Peyer's patch (tissue), 4 donors: ENCODE results near the gene PPP1R1B. TPM values are rescaled to one million over a fixed set of nuclear protein-coding genes. Genes with fewer than 3 reads are reported as not detected.

Experiments used
- DNase-seq, 3 donors: peaks; one replicate each; pipeline ENCODE4 v3.0.0-alpha.2; 2017 to 2019
- H3K27ac ChIP-seq, 4 donors: fragments of 200-600 bp; sonication (generic); one replicate each; pipeline ENCODE4 v1.5.1; 2016 to 2019
- H3K27me3 ChIP-seq, 2 donors: fragments of 200-600 bp; sonication (generic); one replicate each; pipeline ENCODE4 v1.5.1; 2019
- H3K36me3 ChIP-seq, 3 donors: fragments of 200-600 bp; sonication (generic); one replicate each; pipeline ENCODE4 v1.5.1; 2016 to 2019
- H3K4me1 ChIP-seq, 4 donors: fragments of 200-600 bp; sonication (generic); one replicate each; pipeline ENCODE4 v1.5.1; 2016 to 2019
- H3K4me3 ChIP-seq, 4 donors: fragments of 200-600 bp; sonication (generic); 1 replicate in 3 of 4; 2 replicates in 1 of 4; pipeline ENCODE4 v1.5.1; 2016 to 2019; ENCODE audit warnings: mild to moderate bottlenecking in 1 of 4
- H3K9me3 ChIP-seq, 4 donors: fragments of 200-600 bp; sonication (generic); one replicate each; pipeline ENCODE4 v1.5.1; 2016 to 2019; ENCODE audit warnings: mild to moderate bottlenecking in 1 of 4
- POLR2A ChIP-seq, 2 donors: fragments of 450-650 bp; IDR thresholded peaks; one replicate each; pipeline ENCODE4 v1.5.1; 2017; ENCODE audit warnings: antibody characterized with exemption in 2 of 2, mild to moderate bottlenecking in 2 of 2, moderate library complexity in 2 of 2
- total RNA-seq, 4 donors: library from RNA; depleted of rRNA; stranded (reverse); fragments of >200 nt; gene quantifications; one replicate each; pipeline ENCODE4 v1.1.0, GENCODE V29; 2016
- TF ChIP-seq, protein P1 (sequence below), 6 experiments: fragments of 450-650 bp in 4 of 6; fragments of 200-600 bp in 2 of 6; sonication (generic) in 1 of 6; IDR thresholded peaks; one replicate each; pipeline ENCODE4 v1.5.1; 2017 to 2019; ENCODE audit warnings: antibody characterized with exemption in 6 of 6, mild to moderate bottlenecking in 3 of 6, moderate library complexity in 1 of 6

Gene PPP1R1B
- total RNA-seq, 4 donors from 2014 or later, result 71.8 to 161 (median 125) TPM

- Histone ChIP-seq H3K4me1 (peaks cover 0 to 30% (median 20%) of the 10 kb centered on the region in 4 donors), H3K27ac (no peak overlapping the region), H3K4me3 (no peak overlapping the region), H3K27me3 (peaks cover 9 to 45% of the 10 kb centered on the region in 2 donors), H3K9me3 (no peaks in the 10 kb centered on the region), H3K36me3 (no peaks in the 10 kb centered on the region)
- DNase-seq, result no peak
- TF ChIP-seq, protein P1, sequence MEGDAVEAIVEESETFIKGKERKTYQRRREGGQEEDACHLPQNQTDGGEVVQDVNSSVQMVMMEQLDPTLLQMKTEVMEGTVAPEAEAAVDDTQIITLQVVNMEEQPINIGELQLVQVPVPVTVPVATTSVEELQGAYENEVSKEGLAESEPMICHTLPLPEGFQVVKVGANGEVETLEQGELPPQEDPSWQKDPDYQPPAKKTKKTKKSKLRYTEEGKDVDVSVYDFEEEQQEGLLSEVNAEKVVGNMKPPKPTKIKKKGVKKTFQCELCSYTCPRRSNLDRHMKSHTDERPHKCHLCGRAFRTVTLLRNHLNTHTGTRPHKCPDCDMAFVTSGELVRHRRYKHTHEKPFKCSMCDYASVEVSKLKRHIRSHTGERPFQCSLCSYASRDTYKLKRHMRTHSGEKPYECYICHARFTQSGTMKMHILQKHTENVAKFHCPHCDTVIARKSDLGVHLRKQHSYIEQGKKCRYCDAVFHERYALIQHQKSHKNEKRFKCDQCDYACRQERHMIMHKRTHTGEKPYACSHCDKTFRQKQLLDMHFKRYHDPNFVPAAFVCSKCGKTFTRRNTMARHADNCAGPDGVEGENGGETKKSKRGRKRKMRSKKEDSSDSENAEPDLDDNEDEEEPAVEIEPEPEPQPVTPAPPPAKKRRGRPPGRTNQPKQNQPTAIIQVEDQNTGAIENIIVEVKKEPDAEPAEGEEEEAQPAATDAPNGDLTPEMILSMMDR (IDR thresholded peaks at IDR 0.05), result no peak
- no peak for TF ChIP-seq POLR2A (IDR thresholded peaks at IDR 0.05)
Observed at GRCh38 chr17:39609416-39610025, 17.2 kb upstream of the PPP1R1B start.

DNA sequence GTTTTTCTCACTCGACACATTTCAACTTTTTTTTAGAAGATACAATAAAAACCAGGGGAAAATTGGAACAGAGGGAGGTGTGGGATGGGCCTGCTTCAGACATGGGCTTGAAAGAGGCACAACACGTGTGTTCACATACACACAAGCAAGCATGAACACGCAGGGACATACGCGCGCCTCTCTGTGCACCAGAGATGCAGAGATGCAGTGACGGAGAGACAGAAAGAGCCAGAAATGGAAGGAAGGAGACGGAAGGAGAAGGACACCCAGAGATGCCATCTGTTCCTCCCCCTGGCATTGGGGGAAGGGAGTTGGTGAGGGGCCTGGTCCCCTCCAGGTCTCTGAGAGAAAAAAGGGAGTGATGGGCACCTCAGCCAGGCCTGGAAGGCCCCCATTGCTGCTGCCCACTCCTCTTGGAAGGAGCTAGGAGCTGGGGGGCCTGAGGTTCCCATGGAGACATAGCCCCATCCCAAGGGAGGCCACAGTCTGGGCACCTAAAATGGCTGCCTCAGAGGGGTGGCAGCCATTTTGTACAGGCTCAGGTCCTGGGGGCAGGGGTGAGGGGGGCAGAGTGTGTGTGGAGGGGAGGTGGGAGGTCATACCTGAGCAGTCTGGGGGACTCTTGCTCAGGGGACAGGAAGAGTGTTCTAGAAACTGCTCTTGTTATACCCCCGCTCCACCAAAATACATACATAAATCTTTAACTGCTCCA is 15.2 kb upstream of the PPP1R1B start:
- Histone ChIP-seq H3K4me1 (peaks cover 0 to 12% (median 8%) of the 10 kb centered on the region in 4 donors), H3K4me3 (no peak overlapping the region), H3K9me3 (no peaks in the 10 kb centered on the region), H3K27ac (no peak overlapping the region), H3K27me3 (peaks cover 9 to 25% of the 10 kb centered on the region in 2 donors), H3K36me3 (no peaks in the 10 kb centered on the region)
- TF ChIP-seq, protein P1 (IDR thresholded peaks at IDR 0.05), result no peak
- DNase-seq, result no peak

GRCh38 chr17:39612291-39612894 is 14.4 kb upstream of the PPP1R1B start:
- Histone ChIP-seq H3K4me3 (no peak overlapping the region), H3K27ac (no peak overlapping the region), H3K4me1 (peaks cover 0 to 3% (median 2%) of the 10 kb centered on the region in 4 donors), H3K36me3 (no peaks in the 10 kb centered on the region), H3K9me3 (no peaks in the 10 kb centered on the region), H3K27me3 (peaks cover 5 to 17% of the 10 kb centered on the region in 2 donors)
- no peak for DNase-seq
- TF ChIP-seq POLR2A (IDR thresholded peaks at IDR 0.05), result no peak
- TF ChIP-seq, protein P1 (IDR thresholded peaks at IDR 0.05), result no peak

GRCh38 chr17:39612935-39613464 is 13.8 kb upstream of the PPP1R1B start:
- DNase-seq, result no peak
- peaks cover 0 to 6% (median 2%) of the 10 kb centered on the region in 4 donors for H3K4me1 ChIP-seq
- H3K9me3 ChIP-seq, result no peaks in the 10 kb centered on the region
- no peaks in the 10 kb centered on the region for H3K36me3 ChIP-seq
- no peak overlapping the region for H3K27ac ChIP-seq
- peaks cover 0 to 11% of the 10 kb centered on the region in 2 donors for H3K27me3 ChIP-seq
- no peak for TF ChIP-seq POLR2A (IDR thresholded peaks at IDR 0.05)
- TF ChIP-seq, protein P1 (IDR thresholded peaks at IDR 0.05), result no peak
- no peak overlapping the region for H3K4me3 ChIP-seq

DNA sequence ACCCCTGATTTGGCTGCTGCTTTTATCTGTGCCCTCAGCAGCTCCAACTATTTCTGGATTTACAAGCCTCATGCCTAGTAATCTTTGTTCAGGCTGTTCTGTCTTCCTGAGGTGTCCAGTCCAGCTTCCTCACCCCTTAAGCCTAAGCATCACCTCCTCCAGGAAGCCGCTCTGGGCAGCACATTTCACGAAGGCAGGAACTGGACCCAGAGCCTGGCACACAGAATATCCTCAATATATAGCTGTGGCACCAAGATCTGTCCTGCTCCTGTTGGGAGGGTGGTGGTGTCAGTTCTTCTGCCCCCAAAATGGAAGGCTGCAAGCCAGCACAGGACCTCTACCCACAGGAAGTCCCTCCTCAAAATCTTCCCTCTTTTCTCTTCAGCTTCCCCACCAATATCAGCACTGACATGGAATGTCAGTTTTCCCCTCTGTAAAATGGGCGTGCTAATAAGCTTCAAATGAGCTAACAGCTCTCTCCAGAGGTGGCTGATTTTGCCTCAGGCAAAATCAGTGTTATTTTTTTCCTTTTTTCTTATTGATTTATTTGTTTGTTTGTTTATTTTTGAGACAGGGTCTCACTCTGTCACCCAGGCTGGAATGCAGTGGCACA is 12.1 kb upstream of the PPP1R1B start:
- H3K27ac ChIP-seq, result no peak overlapping the region
- DNase-seq, result no peak
- no peaks in the 10 kb centered on the region for H3K27me3 ChIP-seq
- H3K4me1 ChIP-seq, result peaks cover 0 to 6% (median 4%) of the 10 kb centered on the region in 4 donors
- H3K9me3 ChIP-seq, result no peaks in the 10 kb centered on the region
- TF ChIP-seq, protein P1 (IDR thresholded peaks at IDR 0.05), result no peak
- no peak for TF ChIP-seq POLR2A (IDR thresholded peaks at IDR 0.05)
- no peak overlapping the region for H3K4me3 ChIP-seq
- no peaks in the 10 kb centered on the region for H3K36me3 ChIP-seq
